Mesenchymal stem cell (in vitro differentiated cells and primary cell): Measurements from ENCODE around the gene SNX8.

Experiments
- DNase-seq: peaks from one replicate; pipeline ENCODE4 v3.0.0-alpha.2; 2013
- H2AFZ ChIP-seq: one replicate; pipeline ENCODE4 v1.6.1; 2013; ENCODE audit warnings: low read depth, mild to moderate bottlenecking, control low read depth, inconsistent platforms, low read length, moderate library complexity
- H2AK5ac ChIP-seq: 2 replicates; pipeline ENCODE4 v1.6.1; 2013; ENCODE audit warnings: low read length, moderate library complexity, mild to moderate bottlenecking, inconsistent platforms; ENCODE audit not compliant: severe bottlenecking
- H2BK120ac ChIP-seq: one replicate; pipeline ENCODE4 v1.6.1; 2013; ENCODE audit warnings: low read depth, mild to moderate bottlenecking, inconsistent platforms, low read length, moderate library complexity
- H2BK12ac ChIP-seq, 2 experiments: one replicate each; pipeline ENCODE4 v1.6.1; 2013; ENCODE audit warnings: inconsistent platforms in 2 of 2, low read length in 2 of 2, mild to moderate bottlenecking in 2 of 2, moderate library complexity in 2 of 2, control low read depth in 1 of 2
- H2BK15ac ChIP-seq: one replicate; pipeline ENCODE4 v1.6.1; 2013; ENCODE audit warnings: mild to moderate bottlenecking, low read depth, inconsistent platforms; ENCODE audit not compliant: poor library complexity, severe bottlenecking
- H2BK5ac ChIP-seq: 2 replicates; pipeline ENCODE4 v1.6.1; 2013; ENCODE audit warnings: low read depth, mild to moderate bottlenecking, low read length, control low read depth, inconsistent platforms; ENCODE audit not compliant: poor library complexity, severe bottlenecking
- H3K14ac ChIP-seq, 2 experiments: one replicate each; pipeline ENCODE4 v1.6.1; 2013; ENCODE audit warnings: inconsistent platforms in 2 of 2, low read length in 2 of 2, control low read depth in 1 of 2, mild to moderate bottlenecking in 1 of 2, moderate library complexity in 1 of 2
- H3K18ac ChIP-seq, 2 experiments: one replicate each; pipeline ENCODE4 v1.6.1; 2013; ENCODE audit warnings: inconsistent platforms in 2 of 2, low read length in 2 of 2, control low read depth in 1 of 2, low read depth in 1 of 2, mild to moderate bottlenecking in 1 of 2
- H3K23ac ChIP-seq, 2 experiments: one replicate each; pipeline ENCODE4 v1.6.1; 2013; ENCODE audit warnings: inconsistent platforms in 2 of 2, low read length in 2 of 2, mild to moderate bottlenecking in 2 of 2, moderate library complexity in 2 of 2, control low read depth in 1 of 2
- H3K27ac ChIP-seq: 2 replicates; pipeline ENCODE4 v1.5.1; 2013; ENCODE audit warnings: mild to moderate bottlenecking, moderate library complexity, low read length, control low read depth, inconsistent platforms; ENCODE audit not compliant: poor library complexity, severe bottlenecking
- H3K27me3 ChIP-seq, 2 experiments: 2 replicates each; pipeline versions ENCODE4 v1.6.1 to v1.7.0; 2013; ENCODE audit warnings: low read length in 2 of 2, mild to moderate bottlenecking in 2 of 2, moderate library complexity in 2 of 2, control low read depth in 1 of 2, inconsistent platforms in 1 of 2; ENCODE audit not compliant: control insufficient read depth in 1 of 2, insufficient read depth in 1 of 2
- H3K36me3 ChIP-seq, 2 experiments: 2 replicates each; pipeline versions ENCODE4 v1.6.1 to v1.7.0; 2013; ENCODE audit warnings: low read length in 2 of 2, control low read depth in 1 of 2, inconsistent platforms in 1 of 2, low read depth in 1 of 2, mild to moderate bottlenecking in 1 of 2; ENCODE audit not compliant: insufficient read depth in 2 of 2, control insufficient read depth in 1 of 2
- H3K4ac ChIP-seq, 2 experiments: one replicate each; pipeline ENCODE4 v1.6.1; 2013; ENCODE audit warnings: inconsistent platforms in 2 of 2, low read length in 2 of 2, mild to moderate bottlenecking in 2 of 2, moderate library complexity in 2 of 2, control low read depth in 1 of 2, low read depth in 1 of 2
- H3K4me1 ChIP-seq: 2 replicates; pipeline ENCODE4 v1.6.1; 2013; ENCODE audit warnings: low read depth, low read length, control low read depth; ENCODE audit not compliant: control insufficient read depth, insufficient read depth
- H3K4me2 ChIP-seq: 2 replicates; pipeline ENCODE4 v1.6.1; 2013; ENCODE audit warnings: low read length, mild to moderate bottlenecking, inconsistent platforms; ENCODE audit not compliant: poor library complexity, severe bottlenecking
- H3K4me3 ChIP-seq, 2 experiments: 2 replicates each; pipeline versions ENCODE4 v1.5.1 to v1.7.0; 2013; ENCODE audit warnings: low read length in 2 of 2, mild to moderate bottlenecking in 2 of 2, control low read depth in 1 of 2, low read depth in 1 of 2; ENCODE audit not compliant: insufficient read depth in 1 of 2
- H3K79me1 ChIP-seq: replicated peaks from 2 replicates; pipeline ENCODE4 v1.6.1; 2013; ENCODE audit warnings: mild to moderate bottlenecking, control low read depth, low read length, inconsistent platforms; ENCODE audit not compliant: poor library complexity, severe bottlenecking
- H3K9ac ChIP-seq: 2 replicates; pipeline ENCODE4 v1.7.0; 2013; ENCODE audit warnings: mild to moderate bottlenecking, low read length, moderate library complexity
- H3K9me3 ChIP-seq: 2 replicates; pipeline ENCODE4 v1.7.0; 2013; ENCODE audit warnings: mild to moderate bottlenecking, low read length; ENCODE audit not compliant: control insufficient read depth
- H4K8ac ChIP-seq: one replicate; pipeline ENCODE4 v1.6.1; 2013; ENCODE audit warnings: inconsistent platforms, mild to moderate bottlenecking, low read length, moderate library complexity
- H4K91ac ChIP-seq: one replicate; pipeline ENCODE4 v1.6.1; 2013; ENCODE audit warnings: mild to moderate bottlenecking, low read length, inconsistent platforms
- WGBS: methylation state at CpG from one replicate; pipeline ENCODE4 v1.1.7; 2013; ENCODE audit warnings: mixed read lengths; 5-methylcytosine and 5-hydroxymethylcytosine counted together

The SNX8 gene

DNA sequence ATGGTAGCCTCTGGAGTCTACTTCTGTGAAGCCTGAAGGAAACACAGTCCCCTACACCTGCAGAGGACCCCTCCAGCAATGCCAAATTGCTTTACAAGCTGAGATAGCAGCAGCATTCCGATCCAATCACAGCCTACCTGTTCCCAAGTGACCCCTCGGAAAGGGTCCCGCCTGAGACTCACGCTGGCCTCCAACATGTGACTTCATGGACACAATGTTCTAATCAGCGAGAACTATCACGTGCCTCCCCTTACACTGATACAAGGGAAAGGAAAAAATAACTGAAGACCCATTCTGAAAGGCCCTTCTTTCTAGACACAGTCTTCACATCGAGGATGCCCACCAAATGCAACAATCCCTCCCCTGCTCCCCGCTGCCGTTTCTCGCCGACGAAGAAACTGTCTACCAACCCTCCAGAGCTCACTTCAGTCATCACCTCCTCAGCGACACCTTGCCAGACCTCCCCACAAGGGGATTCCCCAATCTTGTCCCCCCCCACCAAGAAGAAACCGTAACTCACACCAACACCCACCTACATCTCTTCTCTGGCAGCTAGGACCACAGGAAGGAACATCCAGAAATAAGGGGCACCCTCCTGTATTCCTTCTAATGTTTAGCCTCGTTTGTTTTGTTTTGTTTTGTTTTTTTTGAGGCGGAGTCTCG lies 1.8 kb downstream of the SNX8 start:
- Histone ChIP-seq H3K4ac (no peak overlapping the region), H3K27ac (no peak overlapping the region), H3K36me3 (peaks cover 0 to 7% of the 10 kb centered on the region in 2 experiments), H2BK12ac (no peak overlapping the region), H2BK120ac (no peak overlapping the region), H3K14ac (no peak overlapping the region), H3K18ac (no peak overlapping the region), H2AFZ (no peak overlapping the region), H3K23ac (no peak overlapping the region), H4K8ac (peak overlapping the region; percentile 53), H2BK15ac (no peak overlapping the region), H3K9me3 (no peaks in the 10 kb centered on the region), H3K79me1 (peaks cover 26% of the 10 kb centered on the region), H3K27me3 (no peaks in the 10 kb centered on the region), H2AK5ac (peak overlapping the region; percentile 47), H4K91ac (no peak overlapping the region), H3K4me3 (no peak overlapping the region), H3K9ac (no peak overlapping the region), H2BK5ac (no peak overlapping the region), H3K4me1 (peaks cover 25% of the 10 kb centered on the region), H3K4me2 (no peak overlapping the region)
- WGBS: 93% methylated on average over 16 of the region's 17 CpGs
- DNase-seq: no peak

DNA sequence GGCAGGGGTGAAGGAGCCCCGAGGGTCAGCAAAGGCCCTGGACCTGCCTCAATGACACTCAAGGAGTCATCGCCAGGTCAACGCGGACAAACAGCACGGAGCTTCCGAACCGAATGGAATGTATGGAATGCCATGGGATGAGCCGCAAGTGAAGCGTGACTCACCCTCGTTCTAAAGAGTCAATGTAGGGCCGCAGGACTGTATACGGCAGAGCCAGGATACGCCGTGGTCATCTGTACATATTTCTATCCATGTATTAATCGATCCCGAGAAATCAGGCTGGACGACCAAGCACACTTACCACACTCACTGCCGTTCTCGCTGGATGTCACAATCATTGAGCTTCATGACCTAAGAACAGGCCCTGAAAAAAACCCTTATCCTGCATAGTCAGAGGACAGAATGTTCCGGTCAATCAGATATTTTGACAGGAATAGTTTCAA lies 4.3 kb downstream of the SNX8 start:
- H2AK5ac ChIP-seq: peak overlapping the region; percentile 39
- WGBS: 5% methylated on average over 20 of the region's 20 CpGs
- peak overlapping the region; percentile 28 for H3K18ac ChIP-seq
- H2BK12ac ChIP-seq: no peak overlapping the region
- no peak overlapping the region for H3K9ac ChIP-seq
- H3K4me1 ChIP-seq: peaks cover 29% of the 10 kb centered on the region
- peak overlapping the region; percentile 80 for H2BK15ac ChIP-seq
- peak overlapping the region; percentile 71 for H3K27ac ChIP-seq
- DNase-seq: peak; percentile 93
- H3K4ac ChIP-seq: no peak overlapping the region
- no peak overlapping the region for H3K14ac ChIP-seq
- no peak overlapping the region for H3K4me3 ChIP-seq
- H3K23ac ChIP-seq: no peak overlapping the region
- H2BK120ac ChIP-seq: no peak overlapping the region
- H3K36me3 ChIP-seq: peaks cover 0 to 7% of the 10 kb centered on the region in 2 experiments
- H4K8ac ChIP-seq: peak overlapping the region; percentile 69
- no peaks in the 10 kb centered on the region for H3K27me3 ChIP-seq
- H3K4me2 ChIP-seq: peak overlapping the region; percentile 54
- peak overlapping the region; percentile 50 for H4K91ac ChIP-seq
- no peak overlapping the region for H2BK5ac ChIP-seq
- H3K79me1 ChIP-seq: peaks cover 30% of the 10 kb centered on the region
- no peaks in the 10 kb centered on the region for H3K9me3 ChIP-seq
- no peak overlapping the region for H2AFZ ChIP-seq

DNA sequence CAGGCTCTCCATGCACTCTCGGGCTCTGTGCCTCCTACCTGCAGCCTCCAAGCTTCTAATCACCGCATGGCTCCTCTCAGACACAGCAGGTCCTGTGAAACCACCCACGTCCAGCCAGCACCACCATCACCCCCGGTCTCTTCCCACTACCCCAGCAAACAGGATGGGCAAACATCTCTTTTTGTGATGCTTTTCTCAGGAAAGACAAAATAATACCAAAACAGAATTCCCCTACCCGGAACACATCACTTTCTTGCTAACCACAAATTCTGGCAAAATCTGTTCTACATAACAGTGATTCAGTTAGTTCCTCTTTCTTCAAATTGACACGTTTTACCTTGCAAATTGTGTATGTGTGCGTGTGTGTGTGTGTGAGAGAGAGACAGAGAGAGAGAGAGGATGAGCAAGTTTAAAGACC lies 6.5 kb downstream of the SNX8 start:
- no peak overlapping the region for H2BK15ac ChIP-seq
- no peak overlapping the region for H3K4me2 ChIP-seq
- H2BK12ac ChIP-seq: no peak overlapping the region
- H3K4ac ChIP-seq: no peak overlapping the region
- H3K23ac ChIP-seq: no peak overlapping the region
- DNase-seq: no peak
- H2BK120ac ChIP-seq: no peak overlapping the region
- H3K18ac ChIP-seq: no peak overlapping the region
- H4K8ac ChIP-seq: no peak overlapping the region
- H3K4me3 ChIP-seq: no peak overlapping the region
- peaks cover 27% of the 10 kb centered on the region for H3K79me1 ChIP-seq
- H3K27ac ChIP-seq: no peak overlapping the region
- H3K36me3 ChIP-seq: peaks cover 0 to 7% of the 10 kb centered on the region in 2 experiments
- H2AFZ ChIP-seq: no peak overlapping the region
- 85% methylated on average over 5 of the region's 7 CpGs for WGBS
- peak overlapping the region; percentile 20 for H2AK5ac ChIP-seq
- H3K9me3 ChIP-seq: no peaks in the 10 kb centered on the region
- no peaks in the 10 kb centered on the region for H3K27me3 ChIP-seq
- H2BK5ac ChIP-seq: no peak overlapping the region
- H3K14ac ChIP-seq: no peak overlapping the region
- H4K91ac ChIP-seq: no peak overlapping the region
- no peak overlapping the region for H3K9ac ChIP-seq
- H3K4me1 ChIP-seq: peaks cover 23% of the 10 kb centered on the region

DNA sequence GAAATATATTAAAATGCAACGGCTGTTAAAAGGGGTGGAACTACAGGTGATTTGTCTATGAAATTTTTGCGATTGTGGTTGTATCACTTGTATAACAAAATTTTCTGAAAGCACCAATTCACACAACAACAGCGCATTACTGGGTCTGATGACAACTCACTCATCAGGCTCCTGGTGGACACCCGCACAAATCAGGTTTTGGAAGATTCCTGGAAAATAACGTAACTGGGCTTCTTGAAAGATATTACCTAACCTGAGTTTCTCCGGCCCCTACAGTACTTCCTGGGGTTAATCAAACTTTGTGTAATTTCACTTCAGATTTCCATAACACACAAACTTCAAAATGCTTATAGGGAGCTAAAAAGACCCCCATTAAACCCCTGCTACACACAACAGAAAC lies 7.6 kb downstream of the SNX8 start:
- Histone ChIP-seq H2BK12ac (no peak overlapping the region), H3K4me3 (no peak overlapping the region), H3K23ac (no peak overlapping the region), H3K79me1 (peaks cover 20% of the 10 kb centered on the region), H3K4me1 (peaks cover 18% of the 10 kb centered on the region), H3K9me3 (no peaks in the 10 kb centered on the region), H3K9ac (no peak overlapping the region), H3K4me2 (no peak overlapping the region), H2AFZ (no peak overlapping the region), H2BK15ac (no peak overlapping the region), H2AK5ac (no peak overlapping the region), H3K36me3 (peaks cover 0 to 7% of the 10 kb centered on the region in 2 experiments), H2BK5ac (peak overlapping the region; percentile 51), H2BK120ac (no peak overlapping the region), H3K4ac (no peak overlapping the region), H4K8ac (no peak overlapping the region), H3K27ac (peak overlapping the region; percentile 47), H3K14ac (no peak overlapping the region), H4K91ac (no peak overlapping the region), H3K27me3 (no peaks in the 10 kb centered on the region), H3K18ac (no peak overlapping the region)
- WGBS: 93% methylated on average over 5 of the region's 6 CpGs
- no peak for DNase-seq
